ENCODE measurements around the gene ATAD3A. TPM values are rescaled to one million over a fixed set of nuclear protein-coding genes. Genes with fewer than 3 reads are reported as not detected.

The ATAD3A gene
- total and polyA plus RNA-seq, 9 of the 15 experiments (the other 6 are each of a cell fraction or from before 2014, with no cell fraction given) = 0.10 to 173 (median 36.7) TPM

DNA sequence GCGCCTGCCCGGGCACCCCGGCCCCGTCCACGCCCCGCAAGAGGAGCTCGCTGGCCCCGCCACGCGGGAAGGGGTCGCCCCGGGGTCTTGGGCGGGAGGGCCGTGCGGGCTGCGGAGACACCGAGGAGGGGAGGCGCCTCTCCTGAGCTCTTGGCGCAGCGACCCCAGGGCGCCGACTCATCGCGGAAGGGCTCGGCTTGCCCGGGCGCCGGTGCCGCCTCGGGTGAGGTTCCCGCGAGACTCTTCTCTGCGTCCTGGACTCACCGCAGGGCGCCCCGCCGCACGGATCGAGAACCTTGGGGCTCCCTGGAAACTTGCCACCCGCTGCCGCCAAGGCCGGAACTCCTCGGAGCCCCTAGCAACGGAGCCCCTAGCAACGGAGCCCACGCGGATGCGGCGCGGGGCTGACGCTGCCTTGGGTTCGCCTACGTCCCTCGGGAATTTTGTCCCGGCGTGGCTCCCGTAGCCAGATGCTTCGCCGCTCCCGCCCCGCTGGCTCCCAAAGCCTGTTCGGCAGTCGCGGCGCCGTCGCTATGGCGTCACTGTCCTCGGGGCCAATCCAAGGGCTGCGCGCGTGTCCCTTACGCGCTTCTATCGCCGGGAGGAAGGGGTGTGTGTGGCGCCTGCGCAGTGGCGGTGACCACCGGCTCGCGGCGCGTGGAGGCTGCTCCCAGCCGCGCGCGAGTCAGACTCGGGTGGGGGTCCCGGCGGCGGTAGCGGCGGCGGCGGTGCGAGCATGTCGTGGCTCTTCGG lies at the start of gene ATAD3A (continued):
- TF ChIP-seq, protein P1, sequence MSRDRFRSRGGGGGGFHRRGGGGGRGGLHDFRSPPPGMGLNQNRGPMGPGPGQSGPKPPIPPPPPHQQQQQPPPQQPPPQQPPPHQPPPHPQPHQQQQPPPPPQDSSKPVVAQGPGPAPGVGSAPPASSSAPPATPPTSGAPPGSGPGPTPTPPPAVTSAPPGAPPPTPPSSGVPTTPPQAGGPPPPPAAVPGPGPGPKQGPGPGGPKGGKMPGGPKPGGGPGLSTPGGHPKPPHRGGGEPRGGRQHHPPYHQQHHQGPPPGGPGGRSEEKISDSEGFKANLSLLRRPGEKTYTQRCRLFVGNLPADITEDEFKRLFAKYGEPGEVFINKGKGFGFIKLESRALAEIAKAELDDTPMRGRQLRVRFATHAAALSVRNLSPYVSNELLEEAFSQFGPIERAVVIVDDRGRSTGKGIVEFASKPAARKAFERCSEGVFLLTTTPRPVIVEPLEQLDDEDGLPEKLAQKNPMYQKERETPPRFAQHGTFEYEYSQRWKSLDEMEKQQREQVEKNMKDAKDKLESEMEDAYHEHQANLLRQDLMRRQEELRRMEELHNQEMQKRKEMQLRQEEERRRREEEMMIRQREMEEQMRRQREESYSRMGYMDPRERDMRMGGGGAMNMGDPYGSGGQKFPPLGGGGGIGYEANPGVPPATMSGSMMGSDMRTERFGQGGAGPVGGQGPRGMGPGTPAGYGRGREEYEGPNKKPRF (IDR thresholded peaks at IDR 0.05; ENCODE audit: low read depth, low read length) = no peak
- TF ChIP-seq ESRRA (IDR thresholded peaks at IDR 0.05; ENCODE audit: borderline replicate concordance, low read depth) (peak; percentile 86; the same call in 1 of the 2 replicates), PHF21A (IDR thresholded peaks at IDR 0.05; ENCODE audit: borderline replicate concordance, low read depth) (0 out of 2 replicates have a peak, but pooled peaks have one; percentile 48), CBX2 (IDR thresholded peaks at IDR 0.05; ENCODE audit: insufficient read depth, low read length, poor library complexity, severe bottlenecking) (no peak), PCBP1 (IDR thresholded peaks at IDR 0.05; ENCODE audit: low read depth, low read length, poor library complexity, severe bottlenecking) (peak; percentile 92), TCFL5 (CRISPR knock-in tag; conservative IDR thresholded peaks at IDR 0.05) (no peak), ZFPM2 (CRISPR knock-in tag; IDR thresholded peaks at IDR 0.05) (no peak), NR4A1 (CRISPR knock-in tag; IDR thresholded peaks at IDR 0.05) (no peak), NR4A1 (tag; IDR thresholded peaks at IDR 0.05) (no peak), SMARCA5 (IDR thresholded peaks at IDR 0.05) (no peak), MCM5 (IDR thresholded peaks at IDR 0.05; ENCODE audit: low read depth) (no peak), ZNF146 (CRISPR knock-in tag; IDR thresholded peaks at IDR 0.05; ENCODE audit: unreplicated experiment) (no peak), PYGO2 (tag; IDR thresholded peaks at IDR 0.05) (no peak), SMC3 (conservative IDR thresholded peaks at IDR 0.05; ENCODE audit: insufficient read depth, low read depth, low read length) (no peak), EHMT2 (IDR thresholded peaks at IDR 0.05) (no peak), ZNF561 (CRISPR knock-in tag; conservative IDR thresholded peaks at IDR 0.05) (no peak), DDX20 (tag; IDR thresholded peaks at IDR 0.05; ENCODE audit: low read depth) (no peak), ZNF384 (IDR thresholded peaks at IDR 0.05; ENCODE audit: low read depth, low read length) (no peak), PRMT5 (CRISPR knock-in tag; IDR thresholded peaks at IDR 0.05) (no peak), RBM15 (IDR thresholded peaks at IDR 0.05; ENCODE audit: insufficient read depth, low read length) (no peak), MEIS2 (IDR thresholded peaks at IDR 0.05; ENCODE audit: partially characterized antibody) (peak; percentile 90)
- TF ChIP-seq, protein P2, sequence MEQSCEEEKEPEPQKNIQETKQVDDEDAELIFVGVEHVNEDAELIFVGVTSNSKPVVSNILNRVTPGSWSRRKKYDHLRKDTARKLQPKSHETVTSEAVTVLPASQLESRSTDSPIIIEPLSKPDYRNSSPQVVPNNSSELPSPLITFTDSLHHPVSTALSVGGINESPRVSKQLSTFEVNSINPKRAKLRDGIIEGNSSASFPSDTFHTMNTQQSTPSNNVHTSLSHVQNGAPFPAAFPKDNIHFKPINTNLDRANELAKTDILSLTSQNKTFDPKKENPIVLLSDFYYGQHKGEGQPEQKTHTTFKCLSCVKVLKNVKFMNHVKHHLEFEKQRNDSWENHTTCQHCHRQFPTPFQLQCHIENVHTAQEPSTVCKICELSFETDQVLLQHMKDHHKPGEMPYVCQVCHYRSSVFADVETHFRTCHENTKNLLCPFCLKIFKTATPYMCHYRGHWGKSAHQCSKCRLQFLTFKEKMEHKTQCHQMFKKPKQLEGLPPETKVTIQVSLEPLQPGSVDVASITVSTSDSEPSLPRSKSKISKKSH (CRISPR knock-in tag; IDR thresholded peaks at IDR 0.05) = no peak
- TF ChIP-seq, protein P3, sequence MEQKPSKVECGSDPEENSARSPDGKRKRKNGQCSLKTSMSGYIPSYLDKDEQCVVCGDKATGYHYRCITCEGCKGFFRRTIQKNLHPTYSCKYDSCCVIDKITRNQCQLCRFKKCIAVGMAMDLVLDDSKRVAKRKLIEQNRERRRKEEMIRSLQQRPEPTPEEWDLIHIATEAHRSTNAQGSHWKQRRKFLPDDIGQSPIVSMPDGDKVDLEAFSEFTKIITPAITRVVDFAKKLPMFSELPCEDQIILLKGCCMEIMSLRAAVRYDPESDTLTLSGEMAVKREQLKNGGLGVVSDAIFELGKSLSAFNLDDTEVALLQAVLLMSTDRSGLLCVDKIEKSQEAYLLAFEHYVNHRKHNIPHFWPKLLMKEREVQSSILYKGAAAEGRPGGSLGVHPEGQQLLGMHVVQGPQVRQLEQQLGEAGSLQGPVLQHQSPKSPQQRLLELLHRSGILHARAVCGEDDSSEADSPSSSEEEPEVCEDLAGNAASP (IDR thresholded peaks at IDR 0.05) = no peak
- TF ChIP-seq, protein P4, sequence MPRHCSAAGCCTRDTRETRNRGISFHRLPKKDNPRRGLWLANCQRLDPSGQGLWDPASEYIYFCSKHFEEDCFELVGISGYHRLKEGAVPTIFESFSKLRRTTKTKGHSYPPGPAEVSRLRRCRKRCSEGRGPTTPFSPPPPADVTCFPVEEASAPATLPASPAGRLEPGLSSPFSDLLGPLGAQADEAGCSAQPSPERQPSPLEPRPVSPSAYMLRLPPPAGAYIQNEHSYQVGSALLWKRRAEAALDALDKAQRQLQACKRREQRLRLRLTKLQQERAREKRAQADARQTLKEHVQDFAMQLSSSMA (CRISPR knock-in tag; IDR thresholded peaks at IDR 0.05) = no peak

Data from K562 (cell line).